ENCODE results near the gene MYOM1. TPM values are rescaled to one million over a fixed set of nuclear protein-coding genes. Genes with fewer than 3 reads are reported as not detected.
"Not testable (repeated sequence)": the region's sequence is repeated elsewhere in the genome, so short reads cannot be mapped to it uniquely, and the experiment has no call there.

MYOM1 gene
- total and polyA plus RNA-seq, 9 donors: 265 to 771 (median 603) TPM

DNA sequence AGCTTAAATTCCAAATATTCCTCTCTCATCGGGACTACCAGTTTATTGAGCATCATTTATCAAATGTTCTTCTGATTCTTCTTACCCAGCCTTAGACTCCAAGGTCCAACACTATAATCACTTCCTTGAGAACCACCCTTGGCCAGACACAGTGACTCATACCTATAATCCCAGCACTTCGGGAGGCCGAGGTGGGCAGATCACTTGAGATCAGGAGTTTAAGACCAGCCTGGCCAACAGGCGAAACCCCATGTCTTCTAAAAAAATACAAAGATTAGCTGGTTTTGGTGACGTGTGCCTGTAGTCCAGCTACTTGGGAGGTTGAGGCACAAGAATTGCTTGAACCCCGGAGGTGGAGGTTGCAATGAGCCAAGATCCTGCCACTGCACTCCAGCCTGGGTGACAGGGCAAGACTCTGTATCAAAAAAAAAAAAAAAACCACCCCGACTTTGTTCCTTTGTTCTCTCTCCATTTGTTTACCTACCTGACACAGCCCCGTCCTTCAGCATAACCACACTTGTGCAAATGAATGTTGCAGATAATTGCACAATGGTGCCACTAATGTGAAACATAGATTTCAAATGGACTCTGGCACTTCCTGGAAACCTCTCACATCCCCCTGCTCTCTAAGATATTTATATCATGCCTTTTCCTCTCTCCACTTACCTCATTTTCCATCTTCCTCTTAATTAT lies 167.9 kb downstream of the MYOM1 start:
- no peak overlapping the region for H3K4me3 ChIP-seq (ENCODE audit: low read length)
- H3K4me1 ChIP-seq (ENCODE audit: control insufficient read depth, insufficient read depth, low read length): no peaks in the 10 kb centered on the region
- no peaks in the 10 kb centered on the region for H3K36me3 ChIP-seq (ENCODE audit: control insufficient read depth, insufficient read depth, low read length)
- peak; percentile 35 for DNase-seq
- H3K9me3 ChIP-seq (replicated peaks; ENCODE audit: control insufficient read depth, low read depth, low read length): no peaks in the 10 kb centered on the region
- WGBS (ENCODE audit: insufficient coverage): 78% methylated on average over 6 of the region's 8 CpGs
- no peaks in the 10 kb centered on the region for H3K27me3 ChIP-seq (ENCODE audit: control insufficient read depth, insufficient read depth, low read length)
- H3K27ac ChIP-seq (ENCODE audit: low read length): no peak overlapping the region

DNA sequence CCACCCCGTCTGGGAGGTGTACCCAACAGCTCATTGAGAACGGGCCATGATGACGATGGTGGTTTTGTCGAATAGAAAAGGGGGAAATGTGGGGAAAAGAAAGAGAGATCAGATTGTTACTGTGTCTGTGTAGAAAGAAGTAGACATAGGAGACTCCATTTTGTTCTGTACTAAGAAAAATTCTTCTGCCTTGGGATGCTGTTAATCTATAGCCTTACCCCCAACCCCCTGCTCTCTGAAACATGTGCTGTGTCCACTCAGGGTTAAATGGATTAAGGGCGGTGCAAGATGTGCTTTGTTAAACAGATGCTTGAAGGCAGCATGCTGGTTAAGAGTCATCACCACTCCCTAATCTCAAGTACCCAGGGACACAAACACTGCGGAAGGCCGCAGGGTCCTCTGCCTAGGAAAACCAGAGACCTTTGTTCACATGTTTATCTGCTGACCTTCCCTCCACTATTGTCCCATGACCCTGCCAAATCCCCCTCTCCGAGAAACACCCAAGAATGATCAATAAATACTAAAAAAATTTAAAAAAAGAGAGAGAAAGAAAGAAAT lies 169.8 kb downstream of the MYOM1 start:
- H3K4me3 ChIP-seq (ENCODE audit: low read length); DNase-seq; H3K4me1 ChIP-seq (ENCODE audit: control insufficient read depth, insufficient read depth, low read length); H3K27ac ChIP-seq (ENCODE audit: low read length); H3K36me3 ChIP-seq (ENCODE audit: control insufficient read depth, insufficient read depth, low read length); H3K27me3 ChIP-seq (ENCODE audit: control insufficient read depth, insufficient read depth, low read length); H3K9me3 ChIP-seq (replicated peaks; ENCODE audit: control insufficient read depth, low read depth, low read length): not testable (repeated sequence)
- no CpG with 5 or more reads among the region's 8 CpGs for WGBS (ENCODE audit: insufficient coverage)

DNA sequence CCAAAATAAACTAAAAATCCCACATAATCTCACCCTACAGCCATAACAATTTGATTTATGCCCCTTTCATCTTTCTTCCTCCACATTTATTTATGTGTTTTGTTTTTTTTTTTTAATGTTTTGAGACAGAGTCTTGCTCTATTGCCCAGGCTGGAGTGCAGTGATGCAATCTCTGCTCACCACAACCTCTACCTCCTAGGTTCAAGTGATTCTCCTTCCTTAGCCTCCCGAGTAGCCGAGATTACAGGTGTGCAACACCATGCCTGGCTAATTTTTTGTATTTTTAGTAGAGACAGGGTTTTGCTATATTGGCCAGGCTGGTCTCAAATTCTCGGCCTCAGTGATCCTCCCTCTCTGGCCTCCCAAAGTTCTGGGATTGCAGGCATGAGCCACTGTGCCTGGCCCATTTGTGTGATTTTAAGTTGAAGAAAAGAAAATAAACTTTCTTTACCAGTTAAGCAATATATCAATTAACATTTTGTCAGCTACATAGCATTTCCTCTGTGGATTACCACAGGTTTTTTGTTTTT lies 170.9 kb downstream of the MYOM1 start:
- Histone ChIP-seq H3K4me1 (ENCODE audit: control insufficient read depth, insufficient read depth, low read length) (no peaks in the 10 kb centered on the region), H3K36me3 (ENCODE audit: control insufficient read depth, insufficient read depth, low read length) (no peaks in the 10 kb centered on the region), H3K9me3 (replicated peaks; ENCODE audit: control insufficient read depth, low read depth, low read length) (no peaks in the 10 kb centered on the region), H3K4me3 (ENCODE audit: low read length) (no peak overlapping the region), H3K27me3 (ENCODE audit: control insufficient read depth, insufficient read depth, low read length) (no peaks in the 10 kb centered on the region), H3K27ac (ENCODE audit: low read length) (no peak overlapping the region)
- WGBS (ENCODE audit: insufficient coverage): no CpG with 5 or more reads among the region's 3 CpGs
- no peak for DNase-seq

DNA sequence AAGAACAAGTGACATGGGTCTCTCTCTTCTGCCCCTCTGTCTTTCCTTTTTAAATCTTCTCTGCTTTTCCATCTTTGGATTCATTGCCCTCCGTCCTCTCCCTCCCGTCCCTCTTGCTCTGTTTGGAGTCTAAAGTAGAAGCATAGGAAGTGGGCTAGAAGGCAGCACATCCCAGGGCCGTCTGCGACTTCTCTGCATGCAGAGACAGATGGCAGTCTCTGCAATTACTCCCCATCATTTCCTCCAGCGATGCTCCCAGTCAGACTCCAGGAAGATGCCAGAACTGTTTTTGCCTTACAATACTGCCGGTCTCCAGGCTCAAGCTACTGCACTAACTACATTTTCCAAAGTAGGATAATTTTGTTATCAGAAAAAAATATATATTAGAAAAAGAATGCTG lies 171.6 kb downstream of the MYOM1 start:
- Histone ChIP-seq H3K36me3 (ENCODE audit: control insufficient read depth, insufficient read depth, low read length) (no peaks in the 10 kb centered on the region), H3K4me3 (ENCODE audit: low read length) (no peak overlapping the region), H3K4me1 (ENCODE audit: control insufficient read depth, insufficient read depth, low read length) (no peaks in the 10 kb centered on the region), H3K27me3 (ENCODE audit: control insufficient read depth, insufficient read depth, low read length) (no peaks in the 10 kb centered on the region), H3K9me3 (replicated peaks; ENCODE audit: control insufficient read depth, low read depth, low read length) (no peaks in the 10 kb centered on the region), H3K27ac (ENCODE audit: low read length) (no peak overlapping the region)
- WGBS (ENCODE audit: insufficient coverage): no CpG with 5 or more reads among the region's 6 CpGs
- no peak for DNase-seq

GRCh38 chr18:3046216-3046808 lies 173.5 kb downstream of the MYOM1 start:
- 53% methylated on average over 3 of the region's 4 CpGs for WGBS (ENCODE audit: insufficient coverage)
- no peak for DNase-seq
- H3K4me3 ChIP-seq (ENCODE audit: low read length): no peak overlapping the region

GRCh38 chr18:3044931-3045698 lies 174.7 kb downstream of the MYOM1 start:
- Histone ChIP-seq H3K27ac (ENCODE audit: low read length) (no peak overlapping the region), H3K9me3 (replicated peaks; ENCODE audit: control insufficient read depth, low read depth, low read length) (no peaks in the 10 kb centered on the region), H3K36me3 (ENCODE audit: control insufficient read depth, insufficient read depth, low read length) (no peaks in the 10 kb centered on the region), H3K27me3 (ENCODE audit: control insufficient read depth, insufficient read depth, low read length) (no peaks in the 10 kb centered on the region), H3K4me3 (ENCODE audit: low read length) (no peak overlapping the region), H3K4me1 (ENCODE audit: control insufficient read depth, insufficient read depth, low read length) (no peaks in the 10 kb centered on the region)
- peak; percentile 55 for DNase-seq
- WGBS (ENCODE audit: insufficient coverage): 61% methylated on average over 6 of the region's 12 CpGs

More at GRCh38 chr18:3046216-3046808, 173.5 kb downstream of the MYOM1 start:
- H3K9me3 ChIP-seq (replicated peaks; ENCODE audit: control insufficient read depth, low read depth, low read length): no peaks in the 10 kb centered on the region
- H3K36me3 ChIP-seq (ENCODE audit: control insufficient read depth, insufficient read depth, low read length): no peaks in the 10 kb centered on the region
- H3K27ac ChIP-seq (ENCODE audit: low read length): no peak overlapping the region
- H3K27me3 ChIP-seq (ENCODE audit: control insufficient read depth, insufficient read depth, low read length): no peaks in the 10 kb centered on the region
- no peaks in the 10 kb centered on the region for H3K4me1 ChIP-seq (ENCODE audit: control insufficient read depth, insufficient read depth, low read length)

- no peak overlapping the region for H3K4me3 ChIP-seq (ENCODE audit: low read length)
- no peaks in the 10 kb centered on the region for H3K36me3 ChIP-seq (ENCODE audit: control insufficient read depth, insufficient read depth, low read length)
- H3K4me1 ChIP-seq (ENCODE audit: control insufficient read depth, insufficient read depth, low read length): no peaks in the 10 kb centered on the region
- no peak for DNase-seq
- no CpG with 5 or more reads among the region's 2 CpGs for WGBS (ENCODE audit: insufficient coverage)
- H3K27ac ChIP-seq (ENCODE audit: low read length): no peak overlapping the region
- no peaks in the 10 kb centered on the region for H3K9me3 ChIP-seq (replicated peaks; ENCODE audit: control insufficient read depth, low read depth, low read length)
- H3K27me3 ChIP-seq (ENCODE audit: control insufficient read depth, insufficient read depth, low read length): no peaks in the 10 kb centered on the region
Observed at GRCh38 chr18:3042379-3042778, 177.4 kb downstream of the MYOM1 start.

DNA sequence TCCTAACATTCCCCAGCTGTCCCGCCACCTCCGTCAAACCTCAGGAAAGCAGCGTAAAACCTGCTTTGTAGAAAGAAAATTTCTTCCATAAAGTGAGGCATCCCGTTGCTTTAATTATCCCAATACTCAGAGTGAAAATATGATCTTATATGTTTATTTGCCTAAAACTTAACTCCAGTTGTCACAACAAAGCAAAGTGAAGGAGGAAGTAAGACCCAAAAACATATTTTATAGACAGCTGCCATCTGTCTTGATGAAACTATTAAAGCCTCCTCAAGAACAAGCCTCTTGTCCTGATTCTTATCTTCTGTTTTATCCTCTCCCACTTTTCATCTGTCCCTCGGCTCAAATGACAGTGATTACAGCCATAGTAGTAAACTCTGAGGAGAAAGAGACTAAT lies 177.9 kb downstream of the MYOM1 start:
- Histone ChIP-seq H3K4me3 (ENCODE audit: low read length) (no peak overlapping the region), H3K27me3 (ENCODE audit: control insufficient read depth, insufficient read depth, low read length) (no peaks in the 10 kb centered on the region), H3K9me3 (replicated peaks; ENCODE audit: control insufficient read depth, low read depth, low read length) (no peaks in the 10 kb centered on the region), H3K36me3 (ENCODE audit: control insufficient read depth, insufficient read depth, low read length) (no peaks in the 10 kb centered on the region), H3K27ac (ENCODE audit: low read length) (no peak overlapping the region), H3K4me1 (ENCODE audit: control insufficient read depth, insufficient read depth, low read length) (no peaks in the 10 kb centered on the region)
- no peak for DNase-seq
- WGBS (ENCODE audit: insufficient coverage): no CpG with 5 or more reads among the region's 5 CpGs

GRCh38 chr18:3040881-3041280 lies 178.9 kb downstream of the MYOM1 start:
- Histone ChIP-seq H3K27me3 (ENCODE audit: control insufficient read depth, insufficient read depth, low read length) (no peaks in the 10 kb centered on the region), H3K4me3 (ENCODE audit: low read length) (no peak overlapping the region)

GRCh38 chr18:3040173-3040572 lies 179.6 kb downstream of the MYOM1 start:
- WGBS (ENCODE audit: insufficient coverage): no CpG with 5 or more reads among the region's 2 CpGs

More at GRCh38 chr18:3040881-3041280, 178.9 kb downstream of the MYOM1 start:
- 94% methylated on average over 5 of the region's 8 CpGs for WGBS (ENCODE audit: insufficient coverage)
- H3K9me3 ChIP-seq (replicated peaks; ENCODE audit: control insufficient read depth, low read depth, low read length): no peaks in the 10 kb centered on the region
- H3K36me3 ChIP-seq (ENCODE audit: control insufficient read depth, insufficient read depth, low read length): no peaks in the 10 kb centered on the region
- no peaks in the 10 kb centered on the region for H3K4me1 ChIP-seq (ENCODE audit: control insufficient read depth, insufficient read depth, low read length)
- no peak overlapping the region for H3K27ac ChIP-seq (ENCODE audit: low read length)
- DNase-seq: no peak

More at GRCh38 chr18:3040173-3040572, 179.6 kb downstream of the MYOM1 start:
- H3K27me3 ChIP-seq (ENCODE audit: control insufficient read depth, insufficient read depth, low read length): no peaks in the 10 kb centered on the region
- no peaks in the 10 kb centered on the region for H3K36me3 ChIP-seq (ENCODE audit: control insufficient read depth, insufficient read depth, low read length)
- H3K4me3 ChIP-seq (ENCODE audit: low read length): no peak overlapping the region
- no peaks in the 10 kb centered on the region for H3K4me1 ChIP-seq (ENCODE audit: control insufficient read depth, insufficient read depth, low read length)
- no peaks in the 10 kb centered on the region for H3K9me3 ChIP-seq (replicated peaks; ENCODE audit: control insufficient read depth, low read depth, low read length)
- DNase-seq: no peak
- H3K27ac ChIP-seq (ENCODE audit: low read length): no peak overlapping the region
